ENCODE data around the gene POLR1C.
"Not testable (repeated sequence)": the region's sequence is repeated elsewhere in the genome, so short reads cannot be mapped to it uniquely, and the experiment has no call there.

The POLR1C gene

DNA sequence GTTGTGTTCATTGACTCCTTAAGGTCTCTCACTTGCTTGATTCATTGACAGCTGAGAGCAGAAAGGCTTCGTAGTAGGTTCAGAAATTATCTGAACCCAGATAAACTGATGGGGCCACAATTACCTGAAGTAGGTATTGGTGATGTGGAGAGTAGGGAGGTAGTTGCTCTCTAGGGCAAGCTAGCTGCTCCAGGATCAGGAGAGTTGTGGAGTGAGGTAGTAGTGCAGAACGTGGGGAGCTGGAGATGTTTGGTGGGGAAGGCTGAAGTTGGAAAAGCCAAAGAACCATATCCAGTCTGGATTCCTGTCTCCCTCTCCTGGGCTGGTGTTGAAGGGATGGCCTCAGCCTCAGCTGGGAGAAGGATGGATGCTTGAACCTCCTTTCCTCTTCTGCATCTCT, 23.7 kb upstream of the POLR1C start:
- no peak for DNase-seq (ENCODE audit: low spot score)

DNA sequence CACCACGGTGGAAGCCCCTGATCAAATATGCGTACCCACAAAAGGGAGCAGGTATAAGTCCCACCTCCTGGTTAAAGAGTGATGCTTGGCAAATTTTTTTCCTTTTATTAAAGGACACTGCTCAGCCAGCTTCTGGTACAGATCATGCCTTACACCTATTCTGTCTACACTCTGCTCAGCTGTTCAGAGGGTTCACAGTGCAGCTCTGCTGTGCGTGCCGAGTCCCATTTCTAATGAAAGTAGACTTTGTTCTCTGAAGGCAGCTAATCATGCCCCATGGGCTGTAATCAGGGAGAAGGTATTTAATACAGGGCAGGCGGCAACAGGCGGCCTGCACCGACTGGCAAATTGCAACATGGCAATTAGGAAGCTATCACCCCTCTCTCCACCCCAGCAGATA, 23.1 kb upstream of the POLR1C start:
- DNase-seq (ENCODE audit: low spot score), result no peak

DNA sequence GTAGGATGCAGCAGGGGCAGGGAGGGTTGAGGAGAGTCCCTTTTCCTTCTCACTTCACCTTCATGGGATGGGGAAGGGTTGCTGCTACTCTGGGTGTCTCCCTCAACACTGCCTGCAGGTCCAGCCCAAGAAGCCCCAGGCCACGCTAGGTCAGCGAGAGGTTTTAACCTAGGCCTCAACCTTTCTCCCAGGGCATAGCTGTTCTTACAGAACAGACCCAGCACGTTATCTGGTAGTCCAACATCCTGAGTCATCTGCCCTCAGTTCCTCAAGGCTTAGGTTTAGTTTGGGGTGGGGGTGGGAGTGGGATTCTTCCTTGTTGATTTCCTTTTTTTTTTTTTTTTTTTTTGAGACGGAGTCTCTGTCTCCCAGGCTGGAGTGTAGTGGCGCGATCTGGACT, 22.6 kb upstream of the POLR1C start:
- DNase-seq (ENCODE audit: low spot score), result no peak

DNA sequence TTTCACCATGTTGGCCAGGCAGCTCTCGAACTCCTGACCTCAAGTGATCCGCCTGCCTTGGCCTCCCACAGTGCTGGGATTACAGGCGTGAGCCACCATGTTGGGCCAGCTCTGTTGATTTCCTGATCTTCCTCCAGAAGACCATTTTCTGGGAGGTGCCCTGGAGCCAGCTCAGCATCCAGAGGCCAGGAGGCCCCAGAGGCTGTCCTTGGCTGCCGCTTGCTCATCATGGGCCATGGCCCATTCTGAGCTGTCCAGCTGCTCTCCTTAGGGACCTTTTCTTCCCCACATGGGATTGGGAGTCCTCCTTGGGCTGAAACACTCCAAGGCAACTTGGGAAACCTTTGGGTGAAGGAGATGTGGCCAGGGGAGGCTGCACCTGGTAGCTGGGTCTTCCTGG, 22.1 kb upstream of the POLR1C start:
- no peak for DNase-seq (ENCODE audit: low spot score)

DNA sequence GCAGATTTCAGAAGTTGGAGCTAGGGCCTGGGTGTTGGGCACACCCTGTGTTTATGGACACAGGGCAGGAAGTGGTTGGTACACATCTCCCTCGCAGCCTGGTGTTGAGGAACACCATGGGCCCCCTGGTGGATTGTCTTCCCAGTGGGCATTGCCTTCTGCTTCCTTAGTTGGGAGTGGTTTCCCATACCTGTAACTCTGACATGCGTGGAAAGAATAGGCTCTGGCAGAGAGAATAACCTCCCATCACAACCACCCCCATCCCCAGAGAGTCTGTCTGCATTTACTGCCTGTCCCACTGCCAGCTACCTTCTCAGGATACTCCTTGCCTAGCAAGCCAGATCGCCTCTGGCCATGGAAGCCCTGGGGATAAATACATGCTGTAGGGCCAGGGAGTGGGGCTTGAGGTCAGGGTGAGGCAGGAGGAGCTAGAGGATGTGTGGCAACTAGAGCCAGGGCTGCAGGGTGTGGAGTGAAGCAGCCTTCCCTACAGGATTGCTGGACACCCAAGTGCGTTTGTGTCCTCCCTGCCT, 21.4 kb upstream of the POLR1C start:
- peak; percentile 27 for DNase-seq (ENCODE audit: low spot score)

DNA sequence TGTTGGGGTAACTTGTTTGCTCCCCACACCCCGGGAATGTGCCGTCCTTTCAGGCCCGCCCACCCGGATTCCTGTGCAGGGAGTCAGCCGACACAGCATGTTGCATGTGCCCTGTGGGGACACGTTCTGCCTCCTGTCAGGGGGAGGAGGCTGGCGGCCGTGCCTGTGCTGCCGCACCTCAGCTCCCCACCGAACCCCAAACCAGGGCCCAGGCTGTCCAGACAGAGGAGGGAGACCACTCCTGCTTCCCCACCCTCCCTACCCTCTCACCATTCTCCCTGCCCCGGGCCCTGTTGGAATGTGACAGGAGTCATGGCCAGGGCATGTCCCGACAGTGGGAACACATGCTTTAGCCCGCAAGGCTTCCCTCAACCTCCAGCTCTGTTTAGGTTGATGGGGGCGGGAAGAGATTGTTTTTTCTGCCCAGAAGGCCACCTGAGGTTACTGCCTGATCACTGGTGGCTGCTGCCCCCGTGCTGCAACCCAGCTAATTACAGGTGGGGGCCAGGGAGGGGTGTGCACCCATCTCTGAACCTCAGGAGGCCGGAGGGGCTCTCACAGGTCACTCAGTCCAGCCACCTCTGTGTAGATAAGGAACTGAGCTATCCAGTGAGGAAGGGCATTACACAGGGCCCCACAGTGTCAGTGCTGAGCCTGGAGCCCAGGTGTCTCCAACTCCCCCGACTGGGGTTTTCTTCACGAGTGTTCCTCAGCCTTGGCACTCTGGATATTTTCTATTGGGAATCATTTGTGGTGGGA, 20.3 kb upstream of the POLR1C start:
- DNase-seq (ENCODE audit: low spot score), result peak; percentile 79

DNA sequence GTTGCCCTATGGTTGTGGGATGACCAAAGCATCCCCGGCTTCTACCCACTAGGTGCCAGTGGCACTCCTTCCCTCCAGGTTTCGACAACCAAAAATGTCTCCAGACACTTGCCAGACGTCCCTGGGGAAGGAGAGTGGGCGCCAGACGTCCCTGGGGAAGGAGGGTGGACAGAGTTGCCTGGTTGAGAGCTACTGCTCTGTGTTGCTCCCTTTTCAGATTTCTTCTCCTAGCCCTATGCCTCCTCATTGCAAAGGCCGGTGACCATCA, 19.8 kb upstream of the POLR1C start:
- DNase-seq (ENCODE audit: low spot score), result no peak

DNA sequence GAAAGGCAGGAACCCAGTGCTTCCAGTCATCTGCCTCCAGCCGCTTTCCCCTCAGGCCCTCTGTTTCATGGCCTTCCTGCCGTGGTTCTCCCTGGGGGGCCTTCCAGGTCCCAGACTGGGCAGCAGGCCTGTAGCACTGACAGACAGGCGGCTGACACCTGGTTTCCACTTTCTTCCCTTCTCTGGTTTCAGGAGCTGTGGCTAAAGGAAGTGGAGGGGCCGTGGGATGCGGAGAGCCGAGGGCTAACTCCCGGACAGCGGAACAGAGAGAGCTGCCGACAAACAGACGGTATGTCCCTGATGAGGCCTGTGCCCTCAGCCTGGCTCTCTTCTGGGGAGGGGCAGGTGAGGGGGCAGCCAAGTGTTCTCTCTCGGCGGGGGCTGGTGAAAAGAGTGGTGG, 19.2 kb upstream of the POLR1C start:
- DNase-seq (ENCODE audit: low spot score), result no peak

DNA sequence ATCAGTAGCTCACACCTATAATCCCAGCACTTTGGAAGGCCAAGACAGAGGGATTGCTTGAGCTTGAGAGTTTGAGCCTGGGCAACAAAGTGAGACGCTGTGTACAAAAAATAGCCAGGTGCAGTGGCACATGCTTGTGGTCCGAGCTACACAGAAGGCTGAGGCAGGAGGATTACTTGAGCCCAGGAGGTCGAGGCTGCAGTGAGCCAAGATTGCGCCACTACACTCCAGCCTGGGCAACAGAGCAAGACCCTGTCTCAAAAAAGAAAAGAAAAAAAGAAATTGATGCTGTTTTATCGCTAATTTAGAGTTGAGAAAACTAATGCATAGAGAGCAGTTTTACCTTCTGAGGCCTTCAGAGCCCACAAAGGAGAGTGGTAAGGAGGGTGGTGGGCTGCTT, 18.6 kb upstream of the POLR1C start:
- not testable (repeated sequence) for DNase-seq (ENCODE audit: low spot score)

DNA sequence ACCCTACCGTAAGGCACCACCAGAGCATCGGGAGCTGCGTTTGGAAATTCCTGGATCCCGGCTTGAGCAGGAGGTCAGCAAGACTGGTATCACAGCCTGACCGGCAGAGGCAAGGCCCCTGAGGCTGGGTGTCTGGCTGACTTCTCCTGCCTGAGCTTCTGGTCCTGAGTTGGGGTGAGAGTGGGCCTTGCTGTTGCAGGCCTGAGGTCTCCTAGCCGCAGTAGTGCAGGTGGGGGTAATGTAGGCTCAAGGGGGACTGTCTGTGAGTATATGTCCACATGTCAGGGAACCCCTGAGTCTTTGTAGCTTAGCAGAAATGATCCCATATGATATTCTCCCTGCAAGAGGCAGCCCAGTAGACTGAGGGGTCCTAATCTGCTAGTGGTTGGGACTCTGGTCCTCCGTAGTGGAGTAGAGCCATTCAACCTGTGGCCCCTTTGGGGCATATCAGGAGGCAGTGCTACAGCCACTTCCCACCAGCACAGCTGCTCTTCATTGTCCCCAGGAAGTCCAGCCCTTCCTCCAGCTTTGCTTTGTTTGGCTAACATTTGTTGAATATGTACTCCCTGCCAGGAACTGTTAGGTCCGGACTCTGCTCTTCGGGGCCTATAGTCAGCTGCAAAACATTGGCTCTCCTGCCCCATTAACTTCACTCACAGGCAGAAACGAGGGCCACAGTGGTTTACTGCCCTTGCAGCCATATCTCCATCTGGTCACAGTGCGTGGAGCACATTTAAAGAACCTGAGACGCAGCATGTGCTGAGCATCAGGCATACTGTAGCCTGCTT, 17.7 kb upstream of the POLR1C start:
- no peak for DNase-seq (ENCODE audit: low spot score)

DNA sequence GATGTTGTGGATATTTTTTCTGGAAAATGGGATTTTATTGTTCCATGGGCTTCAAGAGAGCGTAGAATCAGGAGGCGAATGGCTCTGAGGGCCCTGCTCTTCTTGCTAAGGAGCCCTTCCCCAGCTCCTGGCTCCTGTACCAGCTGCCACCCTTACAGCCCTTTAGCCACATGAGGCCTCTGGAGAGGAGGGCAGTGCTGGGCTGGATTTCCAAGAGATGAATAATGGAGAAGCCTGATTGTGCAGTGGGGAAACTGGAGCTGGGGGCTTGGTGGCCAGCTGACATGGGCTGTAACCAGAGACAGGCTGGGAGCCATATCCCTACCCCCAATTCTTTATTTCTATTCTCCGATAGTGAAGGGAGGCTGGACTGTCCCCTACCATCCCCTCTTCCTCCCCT, 16.0 kb upstream of the POLR1C start:
- DNase-seq (ENCODE audit: low spot score), result no peak

DNA sequence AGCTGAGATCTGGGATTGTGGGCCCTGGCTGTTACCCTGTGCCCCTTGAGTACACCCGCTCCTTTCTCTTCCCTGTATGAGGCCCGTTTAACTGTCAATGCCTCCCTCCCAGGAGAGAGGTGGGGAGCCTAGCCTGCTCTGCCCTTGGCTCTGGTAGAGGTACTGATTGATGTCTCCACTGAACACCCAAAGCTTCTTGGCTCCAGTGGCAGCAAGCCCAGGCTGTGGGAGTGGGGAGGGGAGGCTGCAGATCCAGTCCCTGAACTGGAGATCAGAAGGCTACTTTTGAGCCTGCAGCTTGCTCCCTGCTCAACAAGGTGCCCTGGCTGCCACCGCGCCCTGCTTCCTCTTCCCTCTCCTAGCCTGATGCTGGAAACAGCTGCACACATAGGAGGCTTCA, 14.2 kb upstream of the POLR1C start:
- DNase-seq (ENCODE audit: low spot score), result no peak

DNA sequence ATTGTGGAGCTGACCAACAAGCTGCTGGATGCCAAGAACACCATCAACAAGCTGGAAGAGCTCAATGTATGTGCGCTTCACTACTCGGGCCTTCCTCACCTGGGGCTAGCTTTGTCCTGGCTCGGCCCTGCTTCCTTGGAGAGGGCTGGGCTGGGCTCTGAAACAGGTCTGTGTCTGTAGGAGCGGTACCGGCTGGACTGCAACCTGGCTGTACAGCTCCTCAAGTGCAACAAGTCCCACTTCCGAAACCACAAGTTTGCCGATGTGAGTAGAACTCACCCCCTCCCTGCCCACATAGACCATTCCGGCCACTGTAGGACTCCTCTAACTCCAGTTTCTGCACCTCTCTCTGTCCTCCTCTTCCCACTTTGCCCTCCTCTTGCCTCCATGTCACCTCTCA, 13.4 kb upstream of the POLR1C start:
- DNase-seq (ENCODE audit: low spot score), result no peak

DNA sequence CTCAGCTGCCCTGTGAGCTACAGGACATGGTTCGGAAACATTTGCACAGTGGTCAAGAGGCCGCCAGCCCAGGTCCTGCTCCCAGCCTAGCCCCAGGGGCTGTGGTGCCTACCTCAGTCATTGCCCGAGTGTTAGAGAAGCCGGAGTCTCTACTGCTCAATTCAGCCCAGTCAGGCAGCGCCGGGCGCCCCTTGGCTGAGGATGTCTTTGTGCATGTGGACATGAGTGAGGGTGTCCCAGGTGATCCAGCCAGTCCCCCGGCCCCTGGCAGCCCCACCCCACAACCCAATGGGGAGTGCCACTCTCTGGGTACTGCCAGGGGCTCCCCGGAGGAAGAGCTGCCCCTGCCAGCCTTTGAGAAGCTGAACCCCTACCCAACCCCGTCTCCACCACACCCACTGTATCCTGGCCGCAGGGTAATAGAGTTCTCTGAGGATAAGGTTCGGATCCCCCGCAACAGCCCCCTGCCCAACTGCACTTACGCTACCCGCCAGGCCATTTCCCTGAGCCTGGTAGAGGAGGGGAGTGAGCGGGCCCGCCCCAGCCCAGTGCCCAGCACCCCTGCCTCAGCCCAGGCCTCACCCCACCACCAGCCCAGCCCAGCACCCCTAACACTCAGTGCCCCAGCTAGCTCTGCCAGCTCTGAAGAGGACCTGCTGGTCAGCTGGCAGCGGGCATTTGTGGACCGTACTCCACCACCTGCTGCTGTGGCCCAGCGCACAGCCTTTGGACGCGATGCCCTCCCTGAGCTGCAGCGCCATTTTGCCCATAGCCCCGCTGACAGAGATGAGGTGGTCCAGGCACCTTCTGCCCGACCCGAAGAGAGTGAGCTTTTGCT, 11.9 kb upstream of the POLR1C start:
- no peak for DNase-seq (ENCODE audit: low spot score)

DNA sequence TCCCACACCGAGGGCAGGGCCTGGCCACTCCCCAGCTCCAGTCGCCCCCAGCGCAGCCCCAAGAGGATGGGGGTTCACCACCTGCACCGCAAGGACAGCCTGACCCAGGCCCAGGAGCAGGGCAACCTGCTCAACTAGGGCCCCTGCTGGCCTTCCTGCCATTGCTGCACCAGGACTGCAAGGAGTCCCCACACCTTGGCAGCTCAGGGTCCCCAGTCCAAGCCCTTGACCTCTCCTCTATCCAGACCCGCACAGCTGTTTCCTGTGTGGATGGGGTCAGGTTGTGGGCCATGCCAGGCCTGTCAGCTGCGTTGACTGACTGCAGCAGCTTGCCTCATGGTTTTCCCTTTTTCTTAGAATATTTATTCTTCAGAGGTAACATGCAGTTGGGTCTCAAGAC, 11.2 kb upstream of the POLR1C start:
- no peak for DNase-seq (ENCODE audit: low spot score)

DNA sequence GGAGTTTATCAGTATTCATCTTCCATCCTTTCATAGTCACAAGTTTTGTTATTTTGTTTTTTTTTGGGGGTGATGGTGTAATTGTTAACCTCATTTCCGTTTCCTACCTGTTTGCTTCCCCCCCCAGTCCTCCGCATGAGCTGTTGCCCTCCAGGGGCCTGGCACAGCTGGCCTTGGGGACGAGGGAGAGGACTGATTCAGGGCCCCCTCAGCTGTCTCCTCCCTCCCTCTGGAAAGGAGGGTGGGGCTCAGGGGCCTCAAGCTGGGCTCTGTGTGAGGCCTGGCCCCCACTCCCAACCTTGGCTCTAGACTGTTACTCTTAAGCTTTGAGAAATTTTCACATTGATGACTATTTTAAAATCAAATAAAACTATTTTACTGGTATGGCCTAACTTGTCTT, 10.7 kb upstream of the POLR1C start:
- no peak for DNase-seq (ENCODE audit: low spot score)

DNA sequence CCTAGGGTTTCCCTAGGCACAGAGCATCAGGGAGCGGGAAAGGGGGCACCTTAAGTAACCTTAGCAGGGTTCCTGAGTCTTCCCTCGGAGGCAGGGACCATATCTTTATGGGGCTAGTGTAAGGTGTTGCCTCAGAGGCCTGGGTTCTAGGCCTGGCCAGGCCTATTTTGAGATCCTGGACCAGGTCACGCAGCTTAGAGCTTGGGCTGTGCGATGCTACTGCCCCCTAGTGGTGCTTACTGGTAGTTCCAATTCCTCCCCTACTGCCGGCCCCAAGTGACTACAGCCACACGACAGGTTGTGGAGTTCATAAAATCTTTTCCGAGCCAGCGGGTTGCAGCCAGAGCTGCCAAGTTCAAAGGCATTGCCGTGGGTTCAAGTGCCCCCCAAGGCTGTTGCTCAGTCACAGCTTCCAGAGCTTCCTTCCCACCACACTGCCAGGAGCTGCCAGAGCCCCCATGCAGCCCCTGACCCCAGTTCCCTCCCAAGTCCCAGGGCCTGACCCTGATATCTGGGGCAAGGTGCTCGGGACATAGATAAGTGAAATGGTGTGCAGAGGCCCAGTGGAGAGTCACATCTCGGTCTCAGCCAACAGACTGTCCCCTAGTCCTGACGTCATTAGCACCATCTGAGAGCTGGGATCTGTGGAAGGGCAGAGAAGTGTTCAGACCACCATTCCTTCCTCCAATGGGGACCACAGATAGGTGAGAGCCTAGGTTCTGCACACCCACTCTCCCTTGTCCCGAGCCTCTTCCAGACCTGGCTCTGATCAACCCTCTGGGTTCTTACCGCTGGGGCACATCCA, 10.0 kb upstream of the POLR1C start:
- peak; percentile 87 for DNase-seq (ENCODE audit: low spot score)

DNA sequence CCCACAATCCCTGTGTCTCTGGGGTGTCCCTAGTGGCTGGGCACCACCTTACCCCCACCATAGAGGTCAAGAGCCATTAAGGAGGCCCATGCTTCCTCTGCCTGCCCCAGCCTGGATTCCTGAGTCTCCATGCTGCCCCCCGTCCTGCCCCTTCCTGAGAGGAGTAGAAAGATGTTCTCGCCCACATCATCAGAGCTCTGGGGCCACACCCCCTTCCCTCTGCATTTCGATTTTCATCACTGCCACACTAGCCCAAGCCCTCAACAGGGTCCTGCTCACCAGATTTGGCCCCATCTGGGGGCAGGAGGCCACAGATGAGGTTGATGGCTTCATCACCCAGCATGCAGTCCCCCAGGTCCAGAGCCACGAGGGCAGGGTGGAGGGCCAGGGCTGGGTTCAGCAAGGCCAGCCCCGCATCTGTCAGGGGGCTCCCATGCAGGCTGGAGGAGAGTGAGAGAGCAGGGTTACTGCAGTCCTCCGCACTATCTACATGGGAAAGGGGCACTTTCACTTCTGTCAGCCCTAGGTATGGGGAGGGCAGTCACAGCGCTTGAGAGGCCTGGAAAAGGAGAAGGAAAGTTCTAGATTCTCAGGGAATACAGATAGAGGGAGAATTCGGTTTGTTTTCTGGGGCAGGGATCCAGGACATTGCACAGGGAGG, 8.3 kb upstream of the POLR1C start:
- no peak for DNase-seq (ENCODE audit: low spot score)

DNA sequence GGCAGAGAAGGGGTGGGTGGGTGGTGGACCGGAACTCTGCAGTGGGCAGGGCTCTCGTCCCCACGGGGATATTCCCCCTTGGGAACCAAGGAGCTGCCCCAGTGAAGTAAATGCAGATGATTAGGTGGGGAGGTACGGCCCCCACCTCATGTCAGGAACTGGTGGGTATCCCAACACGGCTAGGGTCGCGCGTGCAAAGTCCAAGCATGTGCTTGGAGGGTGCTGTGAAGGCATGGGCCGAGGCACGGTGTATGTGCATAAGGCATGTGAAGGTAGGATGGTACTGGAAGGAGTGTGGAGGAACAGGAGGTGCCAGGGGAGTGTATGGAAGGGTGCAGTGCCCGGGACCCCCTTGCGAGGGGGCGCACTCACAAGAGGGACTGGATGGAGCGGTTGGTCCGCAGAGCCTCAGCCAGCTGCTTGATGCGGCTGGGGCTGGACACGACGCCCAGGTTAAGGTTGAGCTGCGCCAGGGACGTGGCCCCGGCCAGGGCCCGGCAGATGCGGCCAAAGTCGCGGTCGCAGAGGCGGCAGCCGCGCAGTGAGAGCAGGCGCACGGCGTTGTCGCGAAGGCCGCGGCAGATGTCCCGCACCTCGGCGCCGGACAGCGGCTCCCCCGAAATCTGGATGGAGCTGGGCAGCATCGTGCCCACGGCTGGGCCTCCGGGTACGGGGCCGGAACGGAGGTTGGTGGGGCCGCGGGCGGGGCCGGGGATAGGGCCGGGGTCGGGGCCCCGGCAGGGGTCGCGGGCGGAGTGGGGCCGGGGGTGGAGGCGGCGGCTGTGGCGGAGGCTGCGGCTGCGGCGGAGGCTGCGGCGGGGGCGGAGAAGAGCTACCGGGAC, 7.5 kb upstream of the POLR1C start:
- peak; percentile 23 for DNase-seq (ENCODE audit: low spot score)
